HG03457 (cell line): ENCODE measurements around the gene GFRAL.

Source experiments
- ATAC-seq: cut with Tn5 transposase; IDR thresholded peaks from one replicate; pipeline ENCODE4 v1.9.1; 2021; ENCODE audit warnings: moderate number of reproducible peaks; ENCODE audit not compliant: unreplicated experiment

GFRAL gene

DNA sequence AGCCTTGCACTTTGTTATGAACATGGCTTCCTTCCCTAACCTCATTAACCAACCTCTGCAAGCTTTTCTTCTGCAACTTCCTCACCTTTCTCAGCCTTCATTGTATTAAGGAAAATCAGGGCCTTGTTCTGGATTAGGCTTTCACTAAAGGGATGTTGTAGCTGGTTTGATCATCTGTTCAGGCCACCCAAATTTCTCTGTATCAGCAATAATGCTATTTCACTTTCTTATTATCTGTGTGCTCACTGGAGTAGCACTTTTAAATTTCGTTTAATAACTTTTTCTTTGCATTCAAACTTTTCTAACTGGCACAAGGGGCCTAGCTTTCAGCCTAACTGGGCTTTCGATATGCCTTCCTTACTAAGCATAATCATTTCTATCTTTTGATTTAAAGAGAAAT lies 96.7 kb downstream of the GFRAL start:
- no peak for ATAC-seq

DNA sequence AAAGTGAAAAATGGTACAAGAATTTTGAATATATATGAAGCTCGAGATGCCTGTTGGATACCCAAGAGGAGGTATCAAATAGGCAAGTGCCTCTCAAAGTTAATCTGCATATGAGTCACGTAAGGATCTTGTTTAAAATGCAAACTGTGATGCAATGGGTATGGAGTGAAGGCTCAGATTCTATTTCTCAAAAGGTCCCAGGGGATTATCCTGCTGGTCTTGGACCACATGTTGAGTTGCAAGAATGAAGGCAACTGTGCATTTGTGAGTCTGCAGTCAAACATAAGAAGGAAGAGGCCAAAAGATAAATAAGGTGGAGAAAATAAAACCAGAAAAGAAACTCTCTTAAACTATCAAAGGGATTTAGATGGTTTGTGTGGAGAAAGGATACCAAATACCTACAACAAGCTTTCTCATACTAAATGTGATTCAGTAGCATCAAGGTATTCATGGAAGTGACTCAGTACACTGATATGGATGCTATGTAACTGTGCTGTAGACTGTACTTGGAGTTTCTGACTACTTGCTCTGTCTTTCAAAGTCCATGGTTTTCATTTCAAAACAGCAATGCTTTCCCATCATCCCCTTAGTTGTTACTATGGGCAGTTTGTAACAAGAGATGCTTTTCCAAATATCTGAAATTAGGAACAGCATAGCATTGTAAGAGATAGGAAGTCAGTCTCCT lies 106.3 kb downstream of the GFRAL start:
- no peak for ATAC-seq

DNA sequence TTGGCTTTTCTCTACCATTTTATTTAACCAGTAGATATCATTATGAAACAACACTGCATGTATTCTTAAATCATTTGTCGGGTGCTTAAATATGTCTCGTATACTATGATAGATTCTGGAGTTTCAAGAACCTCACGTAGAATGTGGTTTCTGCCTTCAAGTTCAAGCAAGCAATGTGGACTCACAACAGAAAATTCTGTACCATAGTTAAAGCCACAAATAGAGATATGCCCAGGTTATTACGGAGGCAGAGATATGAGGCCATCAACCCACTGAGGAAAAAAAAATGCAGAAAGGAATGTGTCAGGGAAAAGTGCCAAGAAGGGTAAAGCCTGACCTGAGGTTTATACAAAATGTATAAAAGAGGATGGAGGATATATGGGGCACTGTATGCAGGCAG lies 109.9 kb downstream of the GFRAL start:
- no peak for ATAC-seq

DNA sequence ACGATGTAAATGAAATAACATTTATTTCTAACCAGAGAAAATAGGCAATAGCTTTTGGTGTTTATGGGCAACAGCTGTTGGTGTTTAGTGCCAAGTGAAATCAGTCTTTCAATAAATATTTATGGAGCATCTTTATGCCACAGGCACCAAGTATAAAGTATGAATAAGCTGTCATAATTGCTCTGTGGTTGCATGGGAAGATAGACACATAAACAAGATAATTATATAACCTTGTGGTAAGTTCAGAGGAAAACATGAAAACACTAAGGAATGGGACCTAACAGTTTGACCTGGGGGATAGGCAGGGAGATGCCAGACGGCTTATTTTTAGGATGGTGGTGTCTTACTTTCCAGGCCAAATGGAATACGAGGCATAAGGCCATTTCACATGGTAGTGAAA lies 110.9 kb downstream of the GFRAL start:
- ATAC-seq, result no peak

DNA sequence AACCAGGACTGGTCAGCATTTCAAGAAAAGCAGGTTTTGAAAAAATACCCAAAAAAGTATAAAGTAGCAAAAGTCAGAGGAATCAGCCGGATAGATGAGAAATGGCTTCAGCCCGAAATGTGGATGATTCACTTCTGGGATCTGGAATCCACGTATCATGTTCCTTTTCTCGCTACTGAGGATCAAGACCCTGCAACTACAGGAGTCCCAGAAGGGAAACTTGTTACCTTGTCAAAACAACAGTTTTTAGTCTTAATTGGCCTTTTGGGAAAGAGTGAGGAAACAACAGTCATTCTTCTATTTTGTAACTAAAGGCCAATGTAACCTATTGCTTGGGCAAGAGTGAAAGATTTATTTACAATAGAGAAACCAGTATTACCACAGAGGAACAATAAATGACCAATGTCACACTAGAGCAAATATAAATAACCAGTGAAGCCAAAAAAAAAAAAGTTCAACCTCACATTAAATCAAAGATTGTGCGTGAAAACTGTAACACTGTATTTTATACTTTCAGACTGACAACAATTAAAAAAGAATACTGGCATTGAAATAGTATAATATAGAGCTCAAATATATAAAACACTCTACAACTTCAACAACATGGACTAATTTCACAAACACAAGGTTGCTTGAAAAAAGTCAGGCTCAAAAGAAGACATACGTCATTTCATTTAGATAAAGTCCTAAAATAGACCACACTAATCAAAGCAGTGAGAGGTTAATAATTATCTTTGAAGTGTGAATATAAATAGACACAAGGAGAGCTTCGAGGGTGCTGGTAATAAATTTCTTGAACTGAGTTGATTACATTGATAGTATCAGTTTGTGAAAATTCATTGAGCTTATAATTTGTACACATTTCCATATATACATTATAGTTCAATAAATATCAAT lies 116.2 kb downstream of the GFRAL start:
- no peak for ATAC-seq

DNA sequence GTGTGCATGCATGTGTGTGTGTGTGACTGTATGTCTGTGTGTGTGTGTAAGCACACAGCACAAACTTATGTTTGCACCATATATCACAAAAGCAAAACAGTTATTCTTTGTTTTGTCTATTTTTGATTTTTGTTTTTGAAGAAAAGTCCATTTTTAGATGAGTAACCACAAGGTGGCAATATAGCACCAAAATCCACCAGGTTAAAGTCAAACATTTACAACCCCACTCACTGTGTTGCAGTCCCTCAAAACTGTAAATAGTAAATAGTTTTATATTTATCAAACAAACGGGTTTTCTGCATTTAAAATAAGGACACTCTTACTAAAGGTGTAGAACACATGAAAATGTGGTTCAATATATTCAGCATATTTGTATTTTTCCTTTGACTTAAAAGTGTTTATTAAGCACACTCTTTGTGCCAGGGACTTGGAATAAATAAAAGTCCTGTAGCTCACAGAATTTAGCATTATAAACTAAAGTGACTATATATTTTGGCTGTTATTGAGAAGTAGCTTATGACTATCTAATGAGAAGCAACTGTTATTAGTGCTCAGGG lies 118.5 kb downstream of the GFRAL start:
- no peak for ATAC-seq

DNA sequence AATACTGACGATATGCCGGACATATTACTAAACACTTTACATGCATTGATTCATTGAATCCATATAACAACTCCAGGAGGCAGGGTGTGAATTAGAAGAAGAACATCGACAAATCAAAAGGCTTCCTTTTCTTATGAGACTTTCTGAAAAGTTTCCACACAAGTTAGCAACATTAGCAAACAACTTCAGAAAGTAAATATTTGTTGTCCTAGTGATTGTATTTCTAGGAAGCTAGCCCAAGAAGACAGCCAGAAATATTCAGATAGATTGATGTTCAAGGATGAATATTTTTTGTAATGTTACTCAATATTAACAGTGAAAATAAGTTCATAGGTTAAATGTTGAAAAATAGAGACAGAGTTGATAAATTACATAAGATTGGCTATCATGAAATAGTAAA lies 120.6 kb downstream of the GFRAL start:
- ATAC-seq, result no peak

DNA sequence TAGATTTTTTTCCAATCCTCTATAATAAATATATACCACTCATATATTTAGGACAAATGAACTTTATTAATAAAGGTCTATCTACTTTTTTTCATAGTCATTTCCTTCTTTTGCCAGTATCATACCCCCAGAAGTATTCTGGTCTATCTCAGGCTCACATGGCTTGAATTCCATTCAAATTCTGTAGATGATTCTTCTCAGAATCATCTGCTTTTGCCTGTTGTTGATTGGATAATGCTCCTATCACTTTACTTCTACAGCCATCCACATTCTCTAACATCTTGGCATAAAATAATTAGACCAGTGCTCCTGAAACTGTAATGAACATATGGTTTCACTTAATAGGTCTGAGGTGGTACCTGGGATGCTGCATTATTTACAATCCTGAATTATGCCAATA lies 121.2 kb downstream of the GFRAL start:
- ATAC-seq, result no peak

DNA sequence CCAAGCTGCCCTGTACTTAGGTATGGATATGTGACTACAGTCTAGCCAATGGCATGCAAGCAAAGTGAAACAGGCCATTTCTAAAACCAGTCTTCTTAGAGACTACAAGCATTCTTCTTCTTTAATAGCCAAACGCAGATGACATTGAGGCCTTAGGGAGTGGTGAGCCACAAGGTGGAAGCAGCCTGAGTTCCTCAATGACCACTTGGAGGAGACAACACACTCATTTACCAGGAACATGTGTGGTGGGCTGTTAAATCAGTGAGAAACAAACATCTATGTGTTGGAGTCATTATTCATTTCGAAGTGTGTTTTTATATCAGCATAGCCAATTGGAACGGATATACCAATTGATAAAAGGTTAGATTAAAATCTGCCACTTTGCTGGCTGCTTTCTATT lies 122.0 kb downstream of the GFRAL start:
- ATAC-seq, result no peak

DNA sequence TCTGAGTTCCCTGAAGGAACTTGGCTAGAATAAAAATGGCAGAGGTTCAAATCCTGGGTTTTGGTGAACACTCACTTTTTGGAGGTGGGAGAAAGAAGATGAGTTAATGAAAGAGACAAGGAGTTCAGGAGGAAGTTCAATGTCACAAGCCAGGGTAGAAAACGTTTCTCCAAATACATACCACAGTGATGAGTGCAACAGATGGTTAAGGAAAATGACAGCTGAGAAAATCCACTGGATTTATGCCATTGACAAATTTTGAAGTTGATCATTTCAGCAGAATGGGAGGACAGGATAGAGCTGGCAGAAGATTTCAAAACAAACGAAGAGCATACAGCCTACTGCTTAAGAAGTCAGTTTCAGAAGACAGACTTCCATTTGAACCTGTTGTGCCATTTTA lies 122.7 kb downstream of the GFRAL start:
- ATAC-seq, result no peak
